Mesenteric fat pad (tissue), 1 donor: ENCODE measurements around the gene SCIN. TPM values are rescaled to one million over a fixed set of nuclear protein-coding genes. Genes with fewer than 3 reads are reported as not detected.
"Not testable (repeated sequence)": the region's sequence is repeated elsewhere in the genome, so short reads cannot be mapped to it uniquely, and the experiment has no call there.

ENCODE experiments used
- DNase-seq: peaks from one replicate; pipeline ENCODE4 v3.0.0-alpha.2; 2020; ENCODE audit warnings: low spot score
- long read RNA-seq: library from polyadenylated mRNA; unstranded; transcript quantifications from one replicate; pipeline ENCODE4 v2.0.0, GENCODE V29; 2020
- total RNA-seq: library from RNA; stranded (reverse); fragmentation: NEBNext Ultra II Directional; extraction: Animal tissue kit (Norgen Biotek cat#: 25700); gene quantifications from one replicate; pipeline ENCODE4 v1.2.1, GENCODE V29; 2021
- donor health status: DM: yes; HTN: yes; CAD: no.

Gene SCIN
- 3.9 TPM for total RNA-seq
- long read RNA-seq, full-length matches to known transcripts, result 20 of 27 reads
- long read RNA-seq, partial matches to known transcripts, result 7 of 27 reads
- long read RNA-seq, other reads (novel, unspliced or antisense), result 0 of 27 reads

DNA sequence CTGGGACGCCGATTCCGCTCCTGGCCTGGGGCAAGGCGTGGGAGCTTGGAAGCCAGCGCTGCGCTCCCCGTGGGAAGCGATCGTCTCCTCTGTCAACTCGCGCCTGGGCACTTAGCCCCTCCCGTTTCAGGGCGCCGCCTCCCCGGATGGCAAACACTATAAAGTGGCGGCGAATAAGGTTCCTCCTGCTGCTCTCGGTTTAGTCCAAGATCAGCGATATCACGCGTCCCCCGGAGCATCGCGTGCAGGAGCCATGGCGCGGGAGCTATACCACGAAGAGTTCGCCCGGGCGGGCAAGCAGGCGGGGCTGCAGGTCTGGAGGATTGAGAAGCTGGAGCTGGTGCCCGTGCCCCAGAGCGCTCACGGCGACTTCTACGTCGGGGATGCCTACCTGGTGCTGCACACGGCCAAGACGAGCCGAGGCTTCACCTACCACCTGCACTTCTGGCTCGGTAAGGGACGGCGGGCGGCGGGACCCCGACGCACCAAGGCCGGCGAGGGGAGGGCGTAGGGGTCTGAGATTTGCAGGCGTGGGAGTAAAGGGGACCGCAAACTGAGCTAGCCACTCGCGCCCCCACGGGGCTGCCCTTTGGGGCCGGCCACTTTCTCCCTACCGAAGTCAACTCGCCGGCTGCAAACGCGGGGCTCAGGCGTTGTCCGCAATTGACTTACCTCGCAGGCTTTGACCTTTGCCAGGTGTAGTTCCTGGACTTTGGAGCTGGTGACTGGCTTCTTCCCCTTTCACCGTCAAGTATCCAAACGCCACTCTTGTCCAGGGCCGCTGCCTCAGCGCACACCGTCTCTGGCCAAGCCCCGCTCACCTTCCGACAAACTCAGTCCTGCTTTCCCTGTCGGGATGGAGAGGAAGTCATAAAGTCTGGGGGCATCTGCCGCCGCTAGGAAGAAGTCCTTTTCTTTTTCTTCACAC, at the start of gene SCIN:
SCIN (plus strand) TSS at position 187 of the 928 bp plus-strand sequence; CDS start at position 254, 67 bp downstream.
- no peak for DNase-seq

DNA sequence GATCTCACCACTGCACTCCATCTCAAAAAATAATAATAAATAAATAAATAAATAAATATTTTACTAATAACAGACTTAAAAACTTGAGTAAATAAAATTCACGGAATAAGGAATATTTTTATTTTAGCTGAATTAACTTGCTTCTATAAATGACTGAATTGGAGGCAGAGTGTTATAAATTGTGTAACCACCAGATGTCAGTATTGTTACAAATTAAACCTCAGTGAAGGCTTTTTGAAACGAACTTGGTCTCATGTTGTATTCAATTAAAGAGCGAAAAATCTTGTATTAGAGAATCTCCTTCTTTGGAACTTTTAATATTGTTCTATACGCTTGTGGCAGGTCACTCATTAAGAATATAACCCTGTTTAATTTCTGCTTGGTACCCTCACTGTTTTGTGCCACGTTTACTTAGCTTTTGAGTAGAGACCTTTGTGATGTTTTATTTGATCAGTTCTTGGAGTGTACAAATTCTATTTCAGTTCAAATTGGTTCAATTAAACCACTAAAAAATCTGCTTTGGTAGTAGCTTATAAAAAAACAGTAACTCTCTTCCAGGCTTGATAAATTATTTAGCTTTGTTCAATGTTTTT, 45.6 kb upstream of the SCIN start:
- no peak for DNase-seq

DNA sequence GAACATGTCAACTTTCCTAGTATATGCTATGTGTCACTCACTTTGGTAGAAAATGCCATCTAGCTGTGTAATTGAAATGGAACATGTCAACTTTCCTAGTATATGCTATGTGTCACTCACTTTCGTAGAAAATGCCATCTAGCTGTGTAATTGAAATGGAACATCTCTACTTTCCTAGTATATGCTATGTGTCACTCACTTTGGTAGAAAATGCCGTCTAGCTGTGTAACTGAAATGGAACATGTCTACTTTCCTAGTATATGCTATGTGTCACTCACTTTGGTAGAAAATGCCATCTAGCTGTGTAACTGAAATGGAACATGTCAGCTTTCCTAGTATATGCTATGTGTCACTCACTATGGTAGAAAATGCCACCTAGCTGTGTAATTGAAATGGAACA, 43.8 kb upstream of the SCIN start:
- DNase-seq, result not testable (repeated sequence)

DNA sequence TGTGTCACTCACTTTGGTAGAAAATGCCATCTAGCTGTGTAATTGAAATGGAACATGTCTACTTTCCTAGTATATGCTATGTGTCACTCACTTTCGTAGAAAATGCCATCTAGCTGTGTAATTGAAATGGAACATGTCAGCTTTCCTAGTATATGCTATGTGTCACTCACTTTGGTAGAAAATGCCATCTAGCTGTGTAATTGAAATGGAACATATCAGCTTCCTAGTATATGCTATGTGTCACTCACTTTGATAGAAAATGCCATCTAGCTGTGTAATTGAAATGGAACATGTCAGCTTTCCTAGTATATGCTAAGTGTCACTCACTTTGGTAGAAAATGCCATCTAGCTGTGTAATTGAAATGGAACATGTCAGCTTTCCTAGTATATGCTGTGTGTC, 42.9 kb upstream of the SCIN start:
- not testable (repeated sequence) for DNase-seq

DNA sequence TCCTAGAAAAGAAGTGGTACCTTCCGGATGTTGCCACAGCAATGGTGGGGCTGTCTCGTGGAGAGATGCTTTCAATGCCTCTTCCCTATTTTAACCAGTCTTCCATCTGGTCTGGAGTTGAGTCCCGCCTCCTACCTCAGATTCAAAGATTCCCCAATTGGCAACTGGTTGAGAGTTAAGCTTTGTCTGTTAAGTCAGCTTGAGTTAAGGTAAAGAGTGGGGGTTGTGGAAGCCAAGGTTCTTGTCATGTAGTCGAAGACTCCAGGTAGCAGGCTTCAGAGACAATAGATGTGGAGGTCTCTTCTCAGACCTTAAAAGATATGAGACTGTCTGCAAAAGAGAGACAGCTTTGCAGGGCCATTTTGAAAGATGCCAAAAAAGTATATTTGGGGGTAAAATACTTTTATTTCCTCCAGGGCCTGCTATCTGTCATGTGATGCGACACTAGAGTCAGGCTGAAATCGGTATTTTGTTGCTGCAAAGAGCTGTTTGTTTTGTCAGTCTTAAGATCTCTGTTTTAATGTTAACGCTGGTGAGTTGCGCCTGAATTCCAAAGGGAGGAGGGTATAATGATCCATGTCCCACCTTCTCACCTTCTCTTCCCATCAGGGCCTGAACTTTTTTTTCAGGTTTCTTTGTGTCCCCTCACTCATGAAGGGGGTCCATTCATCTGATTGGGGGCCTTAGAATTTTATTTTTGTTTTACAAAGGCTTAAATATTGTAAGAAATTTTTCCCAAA, 40.4 kb upstream of the SCIN start:
- DNase-seq, result no peak

DNA sequence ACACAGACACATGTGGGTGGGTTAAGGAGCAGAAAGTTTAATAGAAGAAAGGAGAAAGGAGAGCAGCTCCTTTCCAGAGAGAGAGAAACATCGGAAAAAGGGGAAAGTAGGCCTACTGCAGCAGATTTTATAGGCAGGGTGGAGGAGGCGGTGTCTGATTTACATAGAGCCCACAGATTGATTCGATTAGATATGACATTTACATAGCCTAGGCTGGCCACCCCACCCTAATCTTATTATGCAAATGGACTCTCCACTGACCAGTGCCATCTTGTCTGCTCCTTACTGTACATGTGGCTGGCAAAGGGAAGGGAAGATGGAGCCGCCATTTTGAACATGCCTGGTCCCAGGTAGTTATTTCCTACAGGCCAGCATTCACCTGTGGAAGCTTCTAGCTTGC, 38.7 kb upstream of the SCIN start:
- DNase-seq, result no peak

DNA sequence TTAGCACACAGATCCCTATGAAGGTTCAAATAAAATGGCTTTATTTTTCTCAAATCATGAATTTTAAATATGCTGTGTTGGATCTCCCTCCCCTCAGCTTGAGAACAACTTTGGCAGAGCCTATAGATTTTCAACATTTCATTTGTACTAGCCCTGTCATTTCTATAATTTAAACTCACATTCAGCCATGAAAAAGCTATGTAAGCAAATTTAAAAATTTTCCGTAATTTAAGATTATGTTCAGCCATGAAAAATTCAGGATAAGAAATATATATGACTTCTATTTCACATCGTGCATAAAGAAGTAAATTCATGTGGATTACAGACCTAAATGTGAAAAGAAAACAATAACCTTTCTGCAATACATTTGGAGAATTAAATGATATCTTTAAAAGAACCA, 36.5 kb upstream of the SCIN start:
- DNase-seq, result no peak

DNA sequence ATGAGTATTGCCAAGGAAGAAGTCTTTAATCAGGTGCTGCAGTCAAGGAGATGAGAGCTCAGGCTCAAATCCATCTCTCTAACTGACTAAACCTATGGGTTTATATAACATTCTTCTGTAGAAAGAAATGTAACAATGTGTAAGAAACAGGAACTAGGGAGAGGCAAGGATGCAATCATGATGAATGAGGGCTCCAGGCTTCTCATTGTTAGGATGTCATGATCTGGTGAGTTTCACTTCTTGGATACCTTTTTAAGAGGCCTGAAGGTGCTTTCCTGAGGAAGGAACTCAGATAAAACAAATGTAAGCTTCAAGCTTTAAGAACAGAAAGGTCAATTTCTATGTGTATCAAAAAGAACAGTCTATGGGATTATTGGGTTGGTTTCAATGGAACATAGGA, 30.8 kb upstream of the SCIN start:
- no peak for DNase-seq

DNA sequence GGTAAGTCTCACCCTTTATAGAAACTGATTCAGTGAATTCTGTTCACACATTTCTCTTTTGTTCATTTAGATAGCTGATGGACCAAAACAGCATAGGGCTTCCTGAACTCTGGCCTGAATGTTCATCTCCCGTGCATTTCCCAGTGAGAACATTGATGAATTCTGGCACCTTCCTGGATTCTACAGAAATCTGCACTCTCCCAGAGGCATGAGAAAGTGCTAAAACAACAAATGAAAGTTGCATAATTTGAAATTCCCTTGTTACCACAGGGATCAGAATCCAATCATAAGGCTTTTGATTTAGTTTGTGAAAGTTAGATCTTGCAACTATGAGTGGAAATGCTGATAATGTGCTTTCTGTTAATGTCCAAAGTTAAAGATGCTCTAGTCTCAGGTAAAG, 29.7 kb upstream of the SCIN start:
- no peak for DNase-seq

DNA sequence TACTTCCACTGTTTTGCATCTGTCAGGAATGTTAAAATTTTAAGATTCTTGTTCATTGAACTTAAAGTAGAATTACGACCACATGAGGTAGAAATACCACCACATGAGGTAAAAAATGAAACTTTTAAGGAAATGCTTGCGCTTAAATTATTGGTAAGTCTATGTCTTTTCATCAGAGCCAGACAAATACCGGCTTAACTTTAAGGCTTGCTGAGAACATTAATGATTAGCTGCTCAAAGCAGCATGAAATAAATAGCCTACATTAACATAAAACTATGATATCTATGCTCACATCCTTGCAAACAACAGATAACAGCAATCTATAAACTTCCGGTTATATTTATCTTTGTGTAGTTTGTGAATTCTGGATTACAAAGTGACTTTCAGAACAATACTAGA, 26.9 kb upstream of the SCIN start:
- no peak for DNase-seq

DNA sequence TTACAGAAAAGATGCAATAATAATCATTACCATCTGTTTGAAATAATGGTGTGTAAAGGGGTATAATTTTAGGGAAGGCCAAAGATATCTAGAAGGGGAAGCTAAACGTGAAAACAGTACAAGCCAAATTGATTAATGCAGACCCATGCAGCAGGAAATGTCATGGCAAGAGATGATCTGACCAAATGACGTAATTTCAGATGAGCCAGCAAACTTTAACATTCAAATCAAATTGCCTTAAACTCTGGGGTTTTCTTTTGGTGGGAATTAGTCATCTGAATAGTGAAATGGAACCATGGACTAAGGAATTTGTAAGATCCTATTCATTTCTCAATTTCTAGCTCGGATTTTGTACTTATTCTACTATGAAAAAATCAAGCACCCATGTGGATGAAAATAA, 21.4 kb upstream of the SCIN start:
- DNase-seq, result no peak

DNA sequence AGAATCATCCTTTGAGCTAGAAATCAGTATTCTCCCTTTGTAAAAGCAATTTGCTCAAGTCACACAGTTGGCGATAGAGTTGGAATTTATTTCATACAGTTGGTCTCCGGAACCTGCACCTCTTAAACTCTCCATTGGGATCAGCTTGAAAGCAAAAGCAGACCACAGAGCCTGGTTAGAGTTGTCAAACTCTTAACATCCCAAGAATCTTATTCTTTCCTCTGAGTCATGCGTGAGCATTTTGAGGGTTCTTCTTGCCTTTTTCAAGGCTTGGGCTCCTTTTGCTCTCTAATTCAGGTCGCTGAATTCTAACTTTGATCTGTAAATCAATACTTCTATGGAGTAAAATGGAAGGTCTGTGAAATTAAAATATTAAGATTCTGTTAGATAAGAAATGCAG, 19.6 kb upstream of the SCIN start:
- DNase-seq, result no peak

DNA sequence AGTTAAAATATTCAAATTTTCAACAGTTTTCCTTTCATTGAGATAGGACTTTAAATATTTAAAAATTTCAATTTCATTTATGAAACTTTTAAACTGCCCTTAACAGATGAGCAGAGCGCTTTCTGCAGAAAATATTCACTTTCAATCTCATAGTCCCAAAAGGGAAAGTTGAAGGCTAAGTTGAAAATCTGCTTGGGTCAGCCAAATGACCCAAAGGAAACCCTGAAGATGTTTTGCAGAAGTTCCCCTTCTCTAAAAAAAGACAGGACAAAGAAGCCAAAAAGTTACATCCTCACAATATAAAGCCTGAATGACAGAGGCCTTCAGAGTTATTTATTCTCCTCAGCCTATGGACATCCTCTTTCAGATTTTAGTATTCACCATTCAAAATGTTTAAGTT, 17.6 kb upstream of the SCIN start:
- no peak for DNase-seq

DNA sequence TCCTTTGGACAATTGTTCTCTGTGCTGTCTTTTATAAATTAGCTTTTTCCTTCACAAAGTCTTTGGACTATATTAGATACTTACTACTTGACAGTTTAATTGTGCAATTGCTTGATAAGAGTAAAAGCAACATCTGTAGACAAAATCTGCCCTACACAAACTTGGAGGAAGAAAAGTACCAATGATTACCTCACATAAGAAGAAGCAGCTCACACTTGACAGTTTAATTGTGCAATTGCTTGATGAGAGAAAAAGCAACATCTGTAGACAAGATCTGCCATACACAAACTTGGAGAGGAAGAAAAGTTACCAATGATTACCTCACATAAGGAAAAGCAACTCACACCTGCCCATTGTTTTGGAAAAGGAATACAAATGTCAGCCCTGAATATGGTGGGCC, 17.1 kb upstream of the SCIN start:
- no peak for DNase-seq

DNA sequence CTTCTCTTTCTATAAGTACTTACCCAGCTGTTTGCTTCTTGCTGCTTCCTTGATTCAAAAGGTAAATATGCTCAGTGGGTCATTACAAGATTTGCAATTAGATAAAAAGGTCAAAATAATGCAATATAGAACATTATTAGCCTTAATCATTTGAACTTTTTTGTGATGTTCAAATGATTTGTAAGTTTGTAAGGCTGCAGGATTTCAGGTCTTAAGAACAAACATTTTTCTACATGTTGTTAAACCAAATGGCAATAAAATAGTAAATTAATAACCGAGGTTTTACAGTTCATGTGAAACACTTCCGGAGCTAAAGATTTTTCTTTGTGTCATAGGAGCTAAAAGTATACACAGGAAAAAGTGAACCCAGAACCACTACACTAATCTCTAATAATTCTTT, 16.2 kb upstream of the SCIN start:
- no peak for DNase-seq

DNA sequence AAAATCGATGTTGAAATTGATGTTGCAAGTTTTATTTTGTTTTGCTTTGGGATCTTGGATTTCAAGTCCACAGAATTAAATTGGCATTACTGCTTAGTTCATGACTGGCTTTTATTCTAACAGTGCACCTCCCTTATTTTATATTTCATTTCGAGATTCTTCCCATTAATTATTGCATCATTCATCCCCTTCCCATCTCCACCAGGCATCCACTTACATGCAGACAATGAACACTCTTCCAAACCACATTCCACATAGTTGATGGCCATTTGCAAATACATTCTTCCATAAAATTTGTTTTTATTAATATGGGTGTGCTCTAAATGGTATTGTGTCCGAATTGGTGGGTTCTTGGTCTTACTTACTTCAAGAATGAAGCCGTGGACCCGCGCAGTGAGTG, 15.6 kb upstream of the SCIN start:
- no peak for DNase-seq

DNA sequence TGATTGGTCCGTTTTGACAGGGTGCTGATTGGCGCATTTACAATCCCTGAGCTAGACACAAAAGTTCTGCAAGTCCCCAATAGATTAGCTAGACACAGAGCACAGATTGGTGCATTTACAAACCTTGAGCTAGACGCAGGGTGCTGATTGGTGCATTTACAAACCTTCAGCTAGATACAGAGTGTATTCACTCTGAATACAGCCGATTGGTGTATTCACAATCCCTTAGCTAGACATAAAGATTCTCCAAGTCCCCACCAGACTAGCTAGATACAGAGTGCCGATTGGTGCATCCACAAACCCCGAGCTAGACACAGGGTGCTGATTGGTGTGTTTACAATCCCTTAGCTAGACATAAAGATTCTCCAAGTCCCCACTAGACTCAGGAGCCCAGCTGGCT, 14.8 kb upstream of the SCIN start:
- DNase-seq, result not testable (repeated sequence)

DNA sequence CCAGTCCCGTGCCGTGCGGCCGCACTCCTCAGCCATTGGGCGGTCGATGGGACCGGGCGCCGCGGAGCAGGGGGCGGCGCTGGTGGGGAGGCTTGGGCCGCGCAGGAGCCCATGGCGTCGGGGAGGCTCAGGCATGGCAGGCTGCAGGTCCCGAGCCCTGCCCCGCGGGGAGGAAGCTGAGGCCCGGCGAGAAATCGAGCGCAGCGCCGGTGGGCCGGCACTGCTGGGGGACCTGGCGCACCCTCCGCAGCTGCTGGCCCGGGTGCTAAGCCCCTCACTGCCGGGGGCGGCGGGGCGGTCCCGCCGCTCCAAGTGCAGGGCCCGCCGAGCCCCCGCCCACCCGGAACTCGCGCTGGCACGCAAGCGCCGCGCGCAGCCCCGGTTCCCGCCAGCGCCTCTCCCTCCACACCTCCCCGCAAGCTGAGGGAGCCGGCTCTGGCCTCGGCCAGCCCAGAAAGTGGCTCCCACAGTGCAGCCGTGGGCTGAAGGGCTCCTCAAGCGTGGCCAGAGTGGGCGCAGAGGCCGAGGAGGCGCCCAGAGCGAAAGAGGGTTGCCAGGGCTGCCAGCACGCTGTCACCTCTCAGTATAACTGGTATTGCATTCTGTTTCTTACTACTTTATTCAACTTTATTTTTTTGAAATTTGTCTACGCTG, 14.3 kb upstream of the SCIN start:
- not testable (repeated sequence) for DNase-seq

DNA sequence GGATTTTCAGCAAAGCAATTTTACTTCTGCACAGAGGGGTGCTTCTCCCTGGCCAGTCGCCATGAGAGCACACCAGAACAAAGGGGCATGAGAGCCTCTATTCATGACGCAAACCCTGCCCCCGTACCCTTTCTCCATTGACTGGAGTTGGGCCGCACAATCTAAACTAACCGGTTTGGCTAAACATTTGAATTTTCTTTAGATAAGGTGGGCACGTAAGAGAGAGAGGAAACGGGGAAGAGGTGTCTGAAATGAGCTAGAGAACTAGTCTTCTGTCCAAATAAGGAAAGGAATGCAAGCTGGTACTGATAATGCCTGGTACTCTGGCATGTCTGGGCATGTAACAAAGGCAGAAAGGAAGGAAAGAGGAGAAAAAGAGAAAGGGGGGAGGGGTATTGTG, 13.2 kb upstream of the SCIN start:
- no peak for DNase-seq

DNA sequence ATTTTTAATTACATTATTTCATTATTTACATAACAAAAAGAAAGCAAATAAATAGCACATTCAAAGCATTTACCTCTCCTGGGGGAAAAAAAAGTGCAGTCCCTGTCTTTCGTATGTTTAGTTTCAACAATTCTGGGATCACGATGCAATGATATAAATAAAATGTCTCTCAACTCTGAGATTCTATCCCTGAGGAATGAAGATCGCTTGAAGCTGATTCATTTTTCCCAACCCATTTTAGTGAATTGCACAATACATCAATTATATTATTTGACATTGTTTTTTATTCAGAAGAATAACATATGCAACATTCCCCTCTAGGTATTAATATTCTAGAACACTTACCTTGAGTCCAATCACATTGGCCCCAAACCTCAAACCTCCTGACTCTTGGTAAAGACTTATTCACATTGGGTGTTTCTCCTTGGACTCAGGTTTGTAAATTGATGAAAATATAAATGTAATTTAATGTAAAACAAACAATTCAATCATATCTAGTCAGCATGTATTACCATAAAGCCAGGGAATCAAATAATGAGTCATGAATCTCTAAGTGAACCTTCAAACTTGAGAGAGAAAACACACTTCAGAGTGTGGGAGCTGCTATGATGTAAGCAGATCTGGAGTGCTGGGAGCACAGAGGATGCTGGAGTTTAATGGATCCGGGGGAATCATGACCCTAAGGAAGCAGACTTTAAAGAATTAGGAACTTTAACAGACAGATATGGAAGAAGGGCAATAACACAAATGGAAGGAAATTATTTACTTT, 5.3 kb upstream of the SCIN start:
- no peak for DNase-seq

DNA sequence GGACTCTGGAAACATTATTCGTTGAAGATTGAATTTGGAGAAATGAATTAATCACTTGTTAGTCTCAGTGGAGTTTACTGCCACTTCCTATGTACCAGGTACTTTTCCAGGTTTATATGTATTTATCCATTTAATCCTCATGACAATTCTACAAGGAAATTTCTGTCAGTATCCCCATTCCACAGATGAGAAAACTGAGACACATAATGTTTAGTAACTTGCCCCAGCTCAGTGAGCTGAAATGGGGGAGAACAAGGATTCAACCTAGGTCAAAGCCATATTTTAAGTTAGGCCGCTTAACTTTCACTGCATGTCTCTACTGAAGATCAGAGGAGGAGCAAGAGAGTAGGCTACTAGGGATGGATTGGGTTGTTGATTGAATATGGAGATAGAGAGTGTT, 4.6 kb upstream of the SCIN start:
- DNase-seq, result no peak
